Transverse colon (tissue), 4 donors: ENCODE data around the gene SRPRB. TPM values are rescaled to one million over a fixed set of nuclear protein-coding genes. Genes with fewer than 3 reads are reported as not detected.

Experiments
- DNase-seq: peaks from one replicate; pipeline ENCODE4 v3.0.0-alpha.2; 2019
- H3K27ac ChIP-seq, 4 donors: fragments of 200-600 bp; sonication (generic); 2 replicates each; pipeline ENCODE4 v1.5.1; 2016 to 2018; ENCODE audit warnings: inconsistent platforms in 4 of 4
- H3K27me3 ChIP-seq: fragments of 200-600 bp; sonication (generic); 2 replicates; pipeline ENCODE4 v1.5.1; 2017; ENCODE audit warnings: inconsistent platforms
- H3K36me3 ChIP-seq, 4 donors: fragments of 200-600 bp; sonication (generic); 2 replicates each; pipeline ENCODE4 v1.5.1; 2017 to 2019; ENCODE audit warnings: inconsistent platforms in 4 of 4
- H3K4me1 ChIP-seq, 4 donors: fragments of 200-600 bp; sonication (generic); 2 replicates each; pipeline ENCODE4 v1.5.1; 2017 to 2020; ENCODE audit warnings: inconsistent platforms in 4 of 4
- H3K4me3 ChIP-seq, 4 donors: fragments of 200-600 bp; sonication (generic); 1 replicate in 1 of 4; 2 replicates in 3 of 4; pipeline versions ENCODE4 v1.5.1 to v1.6.1; 2017 to 2019; ENCODE audit warnings: inconsistent platforms in 4 of 4
- H3K9me3 ChIP-seq, 2 donors: fragments of 200-600 bp; sonication (generic); 2 replicates each; pipeline ENCODE4 v1.5.1; 2017 to 2019; ENCODE audit warnings: inconsistent platforms in 2 of 2
- CTCF ChIP-seq, 5 experiments: fragments of 200-600 bp in 3 of 5; fragments of 450-650 bp in 2 of 5; sonication (generic) in 3 of 5; IDR thresholded peaks; 1 replicate in 2 of 5; 2 replicates in 3 of 5; pipeline ENCODE4 v1.5.1; 2016 to 2017; ENCODE audit warnings: antibody characterized with exemption in 5 of 5, inconsistent platforms in 3 of 5, mild to moderate bottlenecking in 2 of 5, moderate library complexity in 1 of 5
- EP300 ChIP-seq: sonication (generic); formaldehyde crosslinking; IDR thresholded peaks from one replicate; pipeline ENCODE4 v1.6.1; 2017; ENCODE audit warnings: antibody characterized with exemption, low read depth
- POLR2A ChIP-seq: fragments of 450-650 bp; IDR thresholded peaks from one replicate; pipeline ENCODE4 v1.6.1; 2016; ENCODE audit warnings: antibody characterized with exemption, mild to moderate bottlenecking, moderate library complexity
- POLR2AphosphoS5 ChIP-seq, 3 donors: sonication (generic); formaldehyde crosslinking; IDR thresholded peaks; one replicate each; pipeline ENCODE4 v1.6.1; 2016; ENCODE audit warnings: antibody characterized with exemption in 3 of 3
- WGBS, 2 donors: methylation state at CpG; one replicate each; pipeline ENCODE4 v1.1.5; 2018; ENCODE audit warnings: low coverage in 1 of 2; 5-methylcytosine and 5-hydroxymethylcytosine counted together
- in situ Hi-C, 4 donors: fragments of 200-750 bp; cut with MboI; loops; one replicate each; pipeline versions ENCODE4 v1.15.0 to v1.15.1; 2017; ENCODE audit warnings: low sequenced_read_pairs in 3 of 4, low pct_ligation_motif_present in 1 of 4, low pct_unique_long_range_greater_than_20kb in 1 of 4
- intact Hi-C: fragments of 100-400 bp; cut with DNase I; formaldehyde crosslinking; loops from one replicate; pipeline ENCODE4 v1.15.1; 2023; ENCODE audit warnings: low total_unique reads
- total RNA-seq, 4 donors: library from RNA; depleted of rRNA; stranded (reverse); fragments of >200 nt; gene quantifications; one replicate each; pipeline ENCODE4 v1.1.0, GENCODE V29; 2016

Gene SRPRB
- total RNA-seq, 4 donors from 2014 or later = 1.5 to 14.6 (median 8.1) TPM

- H3K27ac ChIP-seq = no peak overlapping the region
- in situ Hi-C loops = no loop called here
- no peak for DNase-seq
- 30 to 60% methylated on average over 4 to 5 of the region's 5 CpGs for WGBS, 2 donors
- H3K4me3 ChIP-seq = no peak overlapping the region
- intact Hi-C loops = loop anchor here (5.0 kb wide), 1 partner anchor 134 kb away; no protein-coding TSS in a partner anchor
- no peaks in the 10 kb centered on the region for H3K27me3 ChIP-seq
- no peak for TF ChIP-seq EP300
- no peak for TF ChIP-seq CTCF (IDR thresholded peaks at IDR 0.05)
- TF ChIP-seq POLR2A = no peak
- TF ChIP-seq POLR2AphosphoS5 (IDR thresholded peaks at IDR 0.05) = no peak
- no peaks in the 10 kb centered on the region for H3K36me3 ChIP-seq
- no peaks in the 10 kb centered on the region for H3K9me3 ChIP-seq
- H3K4me1 ChIP-seq = no peaks in the 10 kb centered on the region
Measured at GRCh38 chr3:133851266-133851906, 45.8 kb downstream of the SRPRB start.

GRCh38 chr3:133851931-133852330 lies 46.3 kb downstream of the SRPRB start:
- no peak for TF ChIP-seq POLR2A
- no peak for TF ChIP-seq POLR2AphosphoS5 (IDR thresholded peaks at IDR 0.05)
- no peak for TF ChIP-seq CTCF (IDR thresholded peaks at IDR 0.05)
- TF ChIP-seq EP300 = no peak
- Histone ChIP-seq H3K4me3 (no peak overlapping the region), H3K27ac (no peak overlapping the region), H3K4me1 (no peaks in the 10 kb centered on the region), H3K9me3 (no peaks in the 10 kb centered on the region), H3K27me3 (no peaks in the 10 kb centered on the region), H3K36me3 (no peaks in the 10 kb centered on the region)
- DNase-seq = no peak
- intact Hi-C loops = loop anchor here (5.0 kb wide), 1 partner anchor 135 kb away; no protein-coding TSS in a partner anchor
- WGBS, 2 donors = 83% methylated on average over 8 of the region's 8 CpGs; no CpG with 5 or more reads in 1 of the 2 donors
- in situ Hi-C loops = no loop called here

GRCh38 chr3:133853063-133853924 lies 47.7 kb downstream of the SRPRB start:
- no peak overlapping the region for H3K4me3 ChIP-seq
- H3K27me3 ChIP-seq = no peaks in the 10 kb centered on the region
- 78 to 83% methylated on average over 3 to 5 of the region's 5 CpGs for WGBS, 2 donors
- TF ChIP-seq POLR2A (no peak), POLR2AphosphoS5 (IDR thresholded peaks at IDR 0.05) (no peak), CTCF (IDR thresholded peaks at IDR 0.05) (no peak), EP300 (no peak)
- intact Hi-C loops = loop anchor here (5.0 kb wide), 1 partner anchor 136 kb away; no protein-coding TSS in a partner anchor
- no peak overlapping the region for H3K27ac ChIP-seq
- no peaks in the 10 kb centered on the region for H3K4me1 ChIP-seq
- no peaks in the 10 kb centered on the region for H3K36me3 ChIP-seq
- DNase-seq = no peak
- in situ Hi-C loops = no loop called here
- no peaks in the 10 kb centered on the region for H3K9me3 ChIP-seq

- TF ChIP-seq EP300 (no peak), POLR2AphosphoS5 (IDR thresholded peaks at IDR 0.05) (no peak), CTCF (IDR thresholded peaks at IDR 0.05) (no peak), POLR2A (no peak)
- intact Hi-C loops (loop anchor here (5.0 kb wide), 1 partner anchor 137 kb away; no protein-coding TSS in a partner anchor), in situ Hi-C loops (no loop called here)
- Histone ChIP-seq H3K36me3 (no peaks in the 10 kb centered on the region), H3K27me3 (no peaks in the 10 kb centered on the region), H3K9me3 (no peaks in the 10 kb centered on the region), H3K4me1 (no peaks in the 10 kb centered on the region), H3K27ac (no peak overlapping the region), H3K4me3 (no peak overlapping the region)
- WGBS, 2 donors = 78 to 100% methylated on average over 1 to 2 of the region's 2 CpGs
- no peak for DNase-seq
Measured at GRCh38 chr3:133853925-133854227, 48.3 kb downstream of the SRPRB start.
